NCI-H146 treated with DMSO at 0.1 percent for 48 hours (cell line): ENCODE data around the gene IP6K1.

Experiments used
- DNase-seq: peaks from one replicate; lab custom pipeline; 2025; ENCODE audit not compliant: unreplicated experiment; lab: John Stamatoyannopoulos, UW

The IP6K1 gene

DNA sequence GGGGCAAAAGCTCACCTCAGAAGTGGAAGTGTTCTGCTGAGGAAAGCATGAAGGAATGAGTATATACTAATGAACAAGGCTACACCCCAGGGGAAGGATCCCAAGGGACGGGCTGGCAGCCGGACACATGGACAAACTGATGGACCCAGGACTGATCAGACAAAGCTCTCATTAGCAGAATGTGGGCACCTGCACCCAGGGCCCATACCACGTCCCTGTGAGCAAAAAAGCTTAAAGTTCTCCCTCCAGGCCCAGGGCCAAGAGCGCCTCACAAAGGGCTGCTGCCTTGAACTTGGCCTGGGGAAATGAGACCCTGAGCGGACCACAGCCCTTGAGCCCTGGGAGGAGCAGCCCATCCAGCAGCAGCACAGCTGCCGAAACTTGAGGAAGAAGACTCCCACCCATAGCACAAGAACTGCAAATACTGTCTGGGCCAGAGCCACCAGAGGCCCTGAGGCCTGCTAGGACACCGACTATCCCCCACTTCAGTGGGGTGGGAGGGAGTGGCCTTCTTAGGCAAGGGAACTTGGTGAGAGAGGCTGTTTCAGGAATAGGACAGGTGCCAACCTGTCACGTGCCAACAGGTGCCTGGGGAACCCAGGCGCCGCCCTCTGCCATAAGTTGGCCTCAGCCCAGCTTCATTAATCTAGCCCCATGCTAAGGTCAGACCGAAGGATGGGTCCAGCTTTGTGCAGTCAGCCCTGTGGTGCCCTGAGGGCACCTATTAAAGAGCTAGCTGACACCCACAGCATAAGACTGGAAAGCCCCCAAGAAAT lies 60.2 kb downstream of the IP6K1 start:
- no peak for DNase-seq

DNA sequence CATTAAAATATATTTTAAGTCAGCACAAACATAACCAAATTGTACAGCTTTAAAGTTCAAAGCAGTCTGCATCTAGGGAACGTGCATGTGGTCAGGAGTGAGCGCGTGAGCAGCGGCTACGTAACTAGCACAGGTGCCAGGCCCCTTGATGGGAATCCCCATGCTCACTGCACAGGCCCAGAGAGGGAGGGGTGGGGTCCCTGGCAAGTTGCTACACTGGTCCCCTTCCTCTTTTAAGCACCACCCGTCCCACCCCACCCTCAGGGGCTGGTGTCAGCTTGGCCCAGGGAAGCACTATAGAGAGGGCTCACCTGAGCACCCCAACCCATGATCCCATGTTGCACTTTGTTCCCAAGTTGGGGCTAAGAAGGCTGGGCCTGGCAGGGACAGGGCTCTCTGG lies 61.8 kb downstream of the IP6K1 start:
- no peak for DNase-seq

DNA sequence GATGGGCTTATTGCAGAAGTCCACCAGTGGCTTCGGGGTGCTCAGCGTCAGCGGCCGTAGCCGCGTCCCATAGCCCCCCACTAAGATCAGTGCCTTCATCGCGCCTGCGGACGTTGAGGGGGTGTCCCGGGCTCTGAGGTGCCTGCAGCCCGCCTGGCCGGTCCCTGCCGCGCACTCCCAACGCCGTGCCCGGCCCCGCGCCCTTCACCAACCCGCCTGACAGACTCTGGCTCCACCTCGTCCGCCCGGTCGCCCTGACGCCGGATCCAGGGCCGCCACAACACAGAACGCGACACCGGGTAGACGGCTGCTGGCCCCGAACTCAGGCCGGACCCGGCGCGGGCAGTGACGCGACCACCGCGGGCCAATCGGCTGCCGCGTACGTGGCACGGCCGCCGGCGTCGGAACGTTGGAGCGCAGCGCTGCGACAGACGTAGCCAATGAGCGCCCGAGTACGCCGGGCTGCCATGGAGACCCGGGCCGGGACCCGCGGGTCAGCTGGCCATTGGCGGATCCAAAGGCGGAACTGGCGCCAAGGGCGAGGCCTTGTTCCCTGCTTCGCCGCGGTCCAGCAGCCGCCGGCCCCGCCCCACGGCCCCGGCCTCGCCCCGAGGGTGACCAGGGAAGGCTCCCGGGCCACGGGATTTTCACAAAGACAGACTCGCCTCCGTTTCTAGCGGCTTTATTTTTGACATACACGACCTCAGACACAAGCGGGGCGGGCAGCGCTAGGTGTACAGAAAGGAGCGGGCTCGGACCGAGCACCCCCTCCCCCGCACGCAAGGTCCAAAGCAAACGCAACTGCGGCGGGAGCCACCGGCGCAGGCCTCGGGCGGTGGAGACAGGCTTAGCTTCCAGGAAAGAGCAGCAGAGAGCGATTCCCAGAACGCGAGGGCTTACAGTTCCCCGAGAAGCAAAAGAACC lies 62.5 kb downstream of the IP6K1 start, which contains the start of gene GMPPB:
Gene GMPPB (minus strand): TSS at position 324 of the 924 bp plus-strand sequence. CDS start 225 bp downstream, at position 99.
- DNase-seq: peak; percentile 72

DNA sequence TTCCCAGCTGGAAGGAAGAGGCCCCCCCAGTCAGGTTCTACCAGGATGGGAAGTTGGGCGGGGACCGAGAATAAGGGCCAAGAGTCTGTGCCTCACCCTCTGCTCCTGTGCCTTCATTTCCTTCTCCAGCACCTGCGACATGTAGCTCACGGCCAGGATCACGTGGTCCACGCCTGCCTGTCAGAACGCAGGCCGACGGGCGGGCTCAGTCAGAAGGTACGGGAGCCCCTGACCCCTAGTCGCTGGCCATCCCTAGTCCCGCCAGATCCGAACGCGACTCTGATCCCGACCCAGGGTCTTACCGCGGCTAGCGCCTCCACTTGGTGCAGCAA lies 63.1 kb downstream of the IP6K1 start:
- peak; percentile 3 for DNase-seq

DNA sequence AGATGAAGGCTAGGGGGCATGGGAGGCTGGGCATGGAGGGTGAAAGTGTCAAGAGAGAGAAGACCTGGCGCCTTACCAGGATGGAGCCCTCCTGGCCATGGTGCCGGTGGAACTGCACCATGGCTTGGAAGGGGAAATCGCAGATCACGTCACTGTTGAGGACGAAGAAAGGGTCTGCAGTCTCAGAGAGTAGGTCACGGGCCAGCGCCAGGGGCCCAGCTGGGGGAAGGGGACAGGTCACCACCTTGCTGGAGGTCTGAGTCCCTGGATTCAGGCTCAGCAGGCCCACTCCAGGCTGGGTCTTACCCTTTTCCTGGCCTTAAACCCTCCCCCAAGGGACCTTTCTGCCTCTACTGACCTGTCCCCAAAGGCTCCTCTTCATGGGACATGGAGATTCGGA lies 63.4 kb downstream of the IP6K1 start:
- DNase-seq: no peak

DNA sequence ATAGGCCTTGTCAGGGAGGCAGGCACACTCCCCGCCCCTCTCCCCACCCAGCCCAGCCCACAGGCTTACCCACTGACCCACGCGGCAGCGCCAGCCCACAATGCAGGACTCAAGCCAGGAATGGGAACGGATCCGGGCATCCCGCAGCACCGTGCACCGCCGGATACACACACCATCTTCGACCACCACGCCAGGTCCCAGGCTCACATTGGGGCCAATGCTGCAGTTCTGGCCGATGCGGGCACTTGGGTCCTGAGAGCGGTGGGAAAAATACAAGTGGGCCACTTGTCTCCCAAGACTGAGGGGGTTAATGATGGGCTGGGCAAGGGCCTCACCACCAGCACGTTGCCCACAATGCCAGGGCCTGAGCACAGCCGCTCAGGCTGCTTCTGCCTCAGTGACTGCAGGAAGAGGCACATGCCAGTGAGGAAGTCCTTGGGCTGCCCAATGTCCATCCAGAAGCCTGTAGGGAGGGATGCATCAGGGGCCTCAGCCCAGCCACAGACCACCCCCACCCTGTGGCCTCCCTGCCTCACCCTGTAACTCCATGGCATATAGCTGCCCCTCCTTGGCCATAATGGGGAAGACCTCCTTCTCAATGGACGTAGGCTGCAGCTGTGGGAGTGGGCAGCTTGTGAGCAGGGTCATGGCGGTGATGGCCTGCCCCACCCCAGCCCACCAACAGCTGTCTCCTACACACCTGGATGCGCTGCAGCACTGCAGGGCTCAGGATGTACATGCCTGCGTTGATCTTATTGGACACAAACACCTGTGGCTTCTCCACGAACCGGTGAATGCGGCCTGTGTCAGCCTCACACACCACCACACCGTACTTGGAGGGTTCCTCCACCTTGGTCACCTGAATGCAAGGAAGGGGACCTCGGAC lies 64.2 kb downstream of the IP6K1 start:
- no peak for DNase-seq

DNA sequence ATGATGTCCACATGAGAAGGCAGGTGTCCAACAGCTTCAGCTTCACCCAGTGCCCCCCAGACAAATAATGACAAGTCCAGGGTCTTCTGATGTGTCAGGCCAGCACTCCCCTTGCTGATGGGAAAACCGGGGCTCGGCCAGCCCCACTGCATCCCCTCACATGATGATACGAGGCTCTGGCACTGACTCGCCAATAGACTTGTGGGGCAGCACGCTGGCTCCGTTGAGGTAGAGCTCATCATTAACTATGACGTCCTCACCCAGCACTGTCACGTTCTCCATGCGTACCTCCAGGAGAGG lies 64.8 kb downstream of the IP6K1 start:
- DNase-seq: no peak

DNA sequence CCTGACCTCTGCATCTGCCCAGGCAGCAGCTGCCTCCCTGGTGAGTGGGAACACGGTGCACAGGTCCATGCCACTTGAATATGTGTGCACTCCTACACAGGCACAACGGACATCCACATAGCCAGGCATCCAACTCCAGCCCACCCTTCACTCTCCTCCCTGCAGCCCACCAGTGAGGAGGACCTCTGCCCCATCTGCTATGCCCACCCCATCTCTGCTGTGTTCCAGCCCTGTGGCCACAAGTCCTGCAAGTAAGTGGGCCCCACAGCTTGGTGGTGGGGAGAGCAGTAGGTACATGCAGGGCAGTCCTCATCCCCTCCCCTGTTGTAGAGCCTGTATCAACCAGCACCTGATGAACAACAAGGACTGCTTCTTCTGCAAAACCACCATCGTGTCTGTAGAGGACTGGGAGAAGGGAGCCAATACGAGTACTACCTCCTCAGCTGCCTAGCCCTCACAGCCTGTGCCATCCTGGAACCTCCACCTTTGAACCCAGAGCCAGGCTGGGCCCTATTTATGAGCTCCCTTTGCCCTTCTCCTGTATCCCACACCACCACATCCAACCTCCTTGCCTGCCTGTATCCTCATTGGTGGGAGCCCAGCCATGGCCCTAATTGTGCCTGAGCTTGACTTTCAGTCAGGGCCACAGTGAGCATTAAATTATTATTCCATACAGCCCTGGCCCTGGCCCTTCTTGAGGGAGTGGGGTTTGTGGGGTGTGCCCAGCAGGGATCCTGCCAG lies 65.3 kb downstream of the IP6K1 start:
- DNase-seq: no peak

DNA sequence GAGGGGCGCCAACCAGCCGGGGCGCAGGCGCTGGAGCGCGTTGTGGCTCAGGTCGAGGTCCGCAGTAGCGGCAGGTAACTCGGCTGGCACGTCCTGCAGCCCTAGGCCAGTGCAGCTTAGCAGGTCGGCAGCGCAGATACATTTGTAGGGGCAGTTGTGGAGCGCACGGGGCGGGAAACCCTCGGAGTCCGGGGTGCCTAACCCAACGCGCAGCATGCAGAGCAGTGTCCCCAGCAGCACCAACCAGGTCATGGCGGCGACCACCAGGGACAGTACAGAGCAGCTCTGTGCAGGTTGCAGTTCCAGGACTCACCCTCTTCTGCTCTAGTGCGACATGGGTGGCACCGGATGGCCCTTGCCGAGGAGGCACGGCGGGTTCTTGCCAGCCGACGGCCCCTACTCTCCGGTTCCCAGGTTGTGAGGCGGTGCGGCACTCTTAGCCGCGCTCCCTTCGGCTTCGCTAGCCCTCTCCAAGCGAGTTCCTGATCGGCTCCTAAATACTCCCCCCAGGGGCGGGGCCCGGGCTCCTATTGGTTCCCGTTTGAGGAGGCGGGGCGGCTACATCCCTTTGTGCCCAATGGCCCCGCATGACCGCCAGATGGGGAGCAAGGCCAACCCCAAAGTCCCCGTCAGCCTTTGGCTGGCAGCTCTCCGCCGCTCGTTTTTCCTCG lies 67.0 kb downstream of the IP6K1 start, which contains the start of gene AMIGO3:
Gene AMIGO3 (minus strand): TSS at position 471 of the 671 bp plus-strand sequence. CDS start 219 bp downstream, at position 252.
- DNase-seq: peak; percentile 80

DNA sequence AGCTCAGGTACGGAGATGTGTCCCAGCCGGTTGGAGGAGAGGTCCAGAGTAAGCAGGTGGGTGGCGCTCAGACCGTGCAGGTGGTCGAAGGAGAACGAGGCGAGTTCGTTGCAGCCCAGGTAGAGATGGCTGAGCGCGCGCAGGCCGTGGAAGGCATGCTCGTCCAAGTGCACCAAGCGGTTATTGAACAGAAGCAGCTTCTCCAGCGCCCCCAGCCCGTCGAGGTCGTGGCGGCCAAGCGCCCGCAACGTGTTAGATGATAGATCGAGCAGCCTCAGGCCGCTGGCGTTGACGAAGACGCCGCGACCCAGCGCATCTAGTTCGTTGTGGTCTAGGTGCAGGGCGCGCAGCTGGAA lies 67.5 kb downstream of the IP6K1 start:
- DNase-seq: peak; percentile 29

DNA sequence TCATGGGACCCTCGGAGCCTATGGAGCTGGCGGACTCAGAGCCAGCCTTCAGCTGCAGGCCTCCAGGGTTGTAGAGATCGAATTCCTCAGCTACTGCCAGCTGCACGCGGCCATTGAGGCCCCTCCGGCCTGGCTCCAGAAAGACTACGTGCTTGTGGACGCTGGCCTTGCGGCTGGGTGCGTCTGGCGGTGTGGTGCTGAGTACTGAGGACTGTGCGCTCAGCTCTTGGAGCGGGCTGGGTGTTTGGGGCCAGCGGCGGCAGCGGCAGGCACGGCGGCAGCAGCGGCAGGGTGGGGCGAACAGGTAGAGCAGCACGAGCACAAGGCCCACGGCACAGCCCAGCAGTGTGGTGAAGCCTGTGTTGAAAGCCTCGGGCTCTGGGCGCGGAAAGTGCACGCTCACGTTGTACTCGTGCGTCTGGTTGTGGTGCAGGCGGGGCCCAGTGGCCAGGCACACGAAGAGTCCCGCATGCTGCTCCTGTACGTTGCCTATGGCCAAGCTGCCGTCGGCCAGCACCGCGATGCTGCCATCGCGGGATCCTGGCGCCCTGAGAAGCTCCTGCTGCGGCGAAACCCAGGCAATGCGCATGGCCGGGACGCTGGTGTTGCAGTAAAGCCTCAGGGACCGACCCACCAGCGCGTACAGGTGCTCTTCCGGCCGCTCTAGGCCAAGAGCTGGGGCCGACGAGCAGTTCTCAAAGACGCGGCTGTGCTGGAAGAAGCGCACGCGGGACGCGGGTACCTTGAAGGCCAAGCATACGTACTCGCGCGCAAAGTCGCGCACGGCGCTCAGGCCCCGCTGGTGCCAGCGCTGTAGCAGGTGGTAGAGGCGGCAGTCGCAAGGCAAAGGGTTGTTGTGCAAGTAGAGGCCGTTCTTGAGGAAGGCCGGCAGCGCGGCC lies 68.1 kb downstream of the IP6K1 start:
- DNase-seq: no peak

DNA sequence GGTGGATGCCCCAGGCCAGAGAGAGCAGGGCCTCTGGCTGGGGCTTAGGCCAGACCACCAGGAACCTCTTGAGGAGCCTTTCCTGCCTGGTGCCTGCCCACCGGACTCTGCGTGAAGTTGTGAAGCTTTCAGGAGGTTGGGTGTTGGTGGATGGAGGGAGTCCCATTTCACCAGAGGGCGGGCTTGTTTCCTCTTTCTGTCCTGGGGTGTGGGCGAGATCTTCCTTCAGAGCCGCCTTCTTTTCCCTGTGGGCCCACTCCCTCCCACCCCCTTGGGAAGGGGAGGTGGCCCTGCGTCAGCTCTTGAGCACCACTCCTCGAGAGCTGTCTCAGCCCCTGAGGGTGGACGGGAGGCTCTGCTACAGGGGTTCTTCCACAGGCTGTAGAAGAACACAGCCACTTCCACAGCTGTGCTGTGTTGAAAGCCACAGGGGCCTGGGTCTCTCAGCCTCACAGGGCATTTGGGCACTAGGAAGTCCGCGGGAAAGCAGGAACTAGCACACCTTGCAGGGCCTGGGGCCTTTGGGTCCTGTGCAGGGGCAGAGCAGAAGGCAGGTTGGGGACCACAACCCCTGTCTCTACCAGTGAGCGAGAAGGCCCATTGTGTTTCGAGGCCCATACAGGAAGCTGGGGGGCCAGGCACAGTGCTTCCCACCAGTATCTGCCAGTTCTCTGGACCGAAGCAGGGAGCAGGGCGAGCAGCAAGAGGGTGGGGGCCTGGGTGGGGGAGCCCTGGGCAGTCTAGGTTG lies 69.0 kb downstream of the IP6K1 start:
- no peak for DNase-seq

DNA sequence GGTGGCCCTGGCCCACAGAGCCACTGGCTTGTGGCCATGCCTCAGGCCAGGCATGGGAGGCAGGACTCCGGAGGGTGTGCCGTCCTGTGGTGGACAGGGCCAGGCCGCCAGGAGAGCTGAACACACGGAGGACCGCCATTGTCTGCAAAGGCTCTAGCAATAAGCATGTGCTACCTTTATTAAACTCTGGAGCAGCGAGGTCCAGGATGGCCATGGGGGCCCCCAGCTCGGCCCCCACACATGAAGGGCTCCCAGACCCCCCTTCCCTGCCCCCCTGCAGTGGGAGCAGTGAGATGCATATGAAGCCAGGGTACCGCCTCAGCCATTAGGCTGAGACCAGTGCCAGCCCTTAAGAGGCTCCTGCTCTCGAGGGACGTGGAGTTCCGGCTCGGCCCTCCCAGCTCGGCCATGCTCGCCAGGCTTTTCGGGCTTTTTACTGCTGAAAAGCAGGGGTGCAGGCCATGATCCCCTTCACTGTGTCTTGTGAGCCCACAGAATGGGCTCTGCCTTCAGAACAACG lies 69.6 kb downstream of the IP6K1 start:
- DNase-seq: no peak

DNA sequence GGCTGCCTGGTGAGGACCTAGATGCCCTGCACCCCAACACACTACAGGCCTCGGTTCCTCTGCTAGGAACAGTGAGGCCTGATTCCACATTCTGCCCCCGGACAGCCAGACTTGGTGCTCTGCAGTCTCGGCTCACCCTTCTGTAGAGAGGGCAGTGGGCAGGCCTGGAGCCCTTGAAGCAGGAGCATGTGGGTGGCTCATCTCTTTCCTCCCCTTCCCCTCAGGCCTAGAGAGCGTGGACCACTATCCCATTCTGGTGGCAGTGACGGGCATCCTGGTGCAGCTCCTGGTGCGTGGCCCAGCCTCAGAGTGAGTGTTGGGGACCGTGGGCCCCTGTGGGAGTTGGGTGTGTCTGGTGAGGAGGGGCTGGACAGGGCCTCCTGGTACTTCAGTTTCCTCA lies 70.2 kb downstream of the IP6K1 start:
- DNase-seq: no peak

DNA sequence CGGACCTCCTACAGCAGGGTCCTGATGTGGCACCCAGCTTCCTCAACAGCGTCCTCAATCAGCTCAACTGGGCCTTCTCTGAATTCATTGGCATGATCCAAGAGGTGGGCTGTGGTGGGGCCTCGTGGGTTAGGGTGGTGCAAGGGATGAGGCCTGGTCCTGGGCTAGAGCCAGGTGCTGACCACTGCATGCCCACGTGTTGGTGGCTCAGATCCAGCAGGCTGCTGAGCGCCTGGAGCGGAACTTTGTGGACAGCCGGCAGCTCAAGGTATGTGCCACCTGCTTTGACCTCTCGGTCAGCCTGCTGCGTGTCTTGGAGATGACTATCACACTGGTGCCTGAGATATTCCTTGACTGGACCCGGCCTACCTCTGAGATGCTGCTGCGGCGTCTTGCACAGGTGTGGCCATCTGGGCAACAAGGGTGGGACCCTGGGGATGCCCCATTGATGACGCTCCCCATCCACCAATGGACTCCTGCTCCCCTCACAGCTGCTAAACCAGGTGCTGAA lies 70.7 kb downstream of the IP6K1 start:
- no peak for DNase-seq

DNA sequence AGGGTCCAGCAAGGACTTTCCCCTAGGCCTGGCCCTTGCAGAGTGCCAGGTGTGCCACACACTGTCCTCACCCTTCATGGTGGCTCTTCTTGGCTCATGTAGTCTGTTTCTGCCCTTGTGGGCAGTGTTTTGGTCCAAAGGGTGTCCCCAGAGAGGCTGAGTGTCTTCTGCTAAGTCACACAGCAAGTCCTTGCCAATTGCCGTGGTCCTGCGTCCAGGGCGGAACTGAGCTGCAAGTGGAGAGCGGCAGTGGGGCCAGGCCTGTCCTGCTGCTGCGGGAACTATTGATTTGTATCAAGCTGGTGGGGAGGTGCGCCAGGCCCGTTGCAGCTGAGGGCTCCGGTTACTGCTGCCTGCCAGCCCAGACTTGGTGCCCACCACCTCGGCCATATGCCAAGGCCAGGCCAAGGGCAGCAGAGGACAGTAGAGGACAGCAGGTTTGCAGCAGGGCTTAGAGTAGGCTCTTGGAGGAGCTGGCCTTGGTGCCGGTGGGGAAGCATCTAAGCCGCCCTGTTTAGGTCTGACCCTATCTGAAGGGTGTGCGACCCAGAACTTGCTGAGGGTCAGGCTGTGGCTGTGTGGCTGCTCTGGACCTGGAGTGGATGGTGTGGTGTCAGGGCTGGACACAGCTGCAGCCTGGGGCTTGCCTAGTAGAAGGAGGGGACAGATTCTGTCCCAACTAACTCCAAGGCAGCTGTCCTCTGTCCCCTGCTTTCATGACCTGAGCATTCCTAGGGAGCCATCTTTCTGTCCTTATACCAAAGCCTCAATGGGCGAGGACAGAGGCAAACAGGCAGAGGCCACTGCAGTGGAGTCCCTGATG lies 71.4 kb downstream of the IP6K1 start:
- DNase-seq: no peak
